Measurements from ENCODE around the gene TTYH3. TPM values are rescaled to one million over a fixed set of nuclear protein-coding genes. Genes with fewer than 3 reads are reported as not detected.
A peak's percentile ranks its signal among the peaks of the same experiment; 100 is the strongest.

The TTYH3 gene
- total and polyA plus RNA-seq, 2 of the 13 experiments (the other 11 are each of a cell fraction or from before 2014, with no cell fraction given), result 26.3 to 50.0 TPM

DNA sequence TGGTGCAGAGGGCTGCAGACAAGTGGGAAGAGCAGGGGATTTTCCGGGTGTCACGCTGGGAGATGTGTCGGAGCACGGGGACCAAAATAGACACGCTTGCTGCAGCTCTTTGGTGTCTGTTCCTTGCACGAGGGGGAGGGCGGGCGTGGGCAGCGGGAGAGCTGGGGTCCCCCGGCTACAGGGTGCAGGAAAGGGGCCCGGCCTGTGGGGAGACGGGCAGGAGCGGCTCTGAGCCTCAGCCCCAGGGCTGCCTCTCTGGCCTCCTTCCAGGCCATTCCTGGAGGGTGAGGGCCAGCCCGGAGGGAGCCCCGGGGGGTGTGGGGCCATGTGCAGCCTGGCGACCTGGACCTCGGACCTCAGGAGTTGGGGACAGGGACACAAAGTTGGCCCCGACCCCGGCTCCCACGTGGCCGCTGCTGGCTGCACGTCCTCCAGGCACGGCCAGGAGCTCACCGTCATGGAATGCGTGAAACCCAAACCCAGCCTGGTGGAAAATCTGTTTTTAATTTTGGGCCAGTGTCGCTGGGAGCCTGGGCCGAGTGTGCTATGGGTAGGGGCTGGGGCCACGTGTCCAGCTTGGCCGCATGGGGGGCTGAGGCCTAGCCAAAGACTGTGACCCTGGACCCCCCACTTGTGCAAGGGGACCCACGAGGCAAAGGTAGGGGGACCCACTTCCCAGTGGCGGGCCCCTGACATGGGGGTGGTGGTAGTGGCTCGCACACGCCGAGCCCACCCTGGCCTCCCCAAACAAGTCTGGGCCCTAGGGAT lies 6.6 kb downstream of the TTYH3 start (continued):
- TF ChIP-seq BATF2 (CRISPR knock-in tag; IDR thresholded peaks at IDR 0.05) (no peak), ZNF619 (CRISPR knock-in tag; IDR thresholded peaks at IDR 0.05) (peak; percentile 31; the same call in 1 of the 2 replicates), ZBTB33 (CRISPR knock-in tag; IDR thresholded peaks at IDR 0.05) (peak; percentile 97), ZKSCAN1 (IDR thresholded peaks at IDR 0.05; ENCODE audit: low read length) (no peak), JUN (CRISPR knock-in tag; IDR thresholded peaks at IDR 0.05) (no peak), NRL (CRISPR knock-in tag; IDR thresholded peaks at IDR 0.05; ENCODE audit: borderline replicate concordance) (0 out of 2 replicates have a peak, but pooled peaks have one; percentile 71), TFE3 (CRISPR knock-in tag; IDR thresholded peaks at IDR 0.05) (peak; percentile 88), ZNF20 (CRISPR knock-in tag; IDR thresholded peaks at IDR 0.05) (no peak), MYC (CRISPR knock-in tag; IDR thresholded peaks at IDR 0.05; ENCODE audit: borderline replicate concordance) (peak; percentile 100), ZNF777 (CRISPR knock-in tag; IDR thresholded peaks at IDR 0.05) (0 out of 2 replicates have a peak, but pooled peaks have one; percentile 63), GMEB2 (CRISPR knock-in tag; IDR thresholded peaks at IDR 0.05; ENCODE audit: low read depth) (no peak), TARDBP (CRISPR knock-in tag; IDR thresholded peaks at IDR 0.05) (peak; percentile 91; the same call in 1 of the 2 replicates), MAZ (IDR thresholded peaks at IDR 0.05; ENCODE audit: borderline replicate concordance, low read depth, low read length) (0 out of 2 replicates have a peak, but pooled peaks have one; percentile 43), MAZ (CRISPR knock-in tag; IDR thresholded peaks at IDR 0.05; ENCODE audit: low read depth) (peak; percentile 79), DRAP1 (CRISPR knock-in tag; IDR thresholded peaks at IDR 0.05) (no peak), DZIP1 (CRISPR knock-in tag; IDR thresholded peaks at IDR 0.05) (no peak), DBP (CRISPR knock-in tag; IDR thresholded peaks at IDR 0.05; ENCODE audit: not compliant biosample characterization) (peak; percentile 66)

Data from HepG2 (cell line).